ENCODE measurements around the gene MET. TPM values are rescaled to one million over a fixed set of nuclear protein-coding genes. Genes with fewer than 3 reads are reported as not detected.

Gene MET
- polyA plus RNA-seq, 1 donor from 2014 or later: not detected

GRCh38 chr7:116697152-116697551 is 25.2 kb downstream of the MET start:
- no peaks in the 10 kb centered on the region for H3K36me3 ChIP-seq (ENCODE audit: insufficient read depth, low read length)
- no peak overlapping the region for H3K27ac ChIP-seq (ENCODE audit: low read length)

GRCh38 chr7:116697761-116698160 is 25.8 kb downstream of the MET start:
- H2AFZ ChIP-seq (ENCODE audit: low read depth, low read length): no peak overlapping the region
- H3K9me2 ChIP-seq (ENCODE audit: insufficient read depth, low read length): no peaks in the 10 kb centered on the region
- no peak overlapping the region for H3K4me2 ChIP-seq (ENCODE audit: low read length)
- H3K4me3 ChIP-seq (ENCODE audit: low read length): no peak overlapping the region
- no peaks in the 10 kb centered on the region for H4K20me1 ChIP-seq (ENCODE audit: insufficient read depth)
- no peak overlapping the region for H3K9ac ChIP-seq (ENCODE audit: low read length)
- H3K9me3 ChIP-seq (ENCODE audit: low read length): no peaks in the 10 kb centered on the region
- no peaks in the 10 kb centered on the region for H3K27me3 ChIP-seq (ENCODE audit: insufficient read depth, low read depth, low read length)
- no peaks in the 10 kb centered on the region for H3F3A ChIP-seq (ENCODE audit: insufficient read depth, low read length, poor library complexity, severe bottlenecking)
- H3K79me2 ChIP-seq (replicated peaks; ENCODE audit: insufficient read depth, low read length): no peaks in the 10 kb centered on the region
- H3K36me3 ChIP-seq (ENCODE audit: insufficient read depth, low read length): no peaks in the 10 kb centered on the region
- H3K27ac ChIP-seq (ENCODE audit: low read length): no peak overlapping the region
- TF ChIP-seq CTCF (IDR thresholded peaks at IDR 0.05; ENCODE audit: poor library complexity, severe bottlenecking) (no peak), MXI1 (conservative IDR thresholded peaks at IDR 0.05; ENCODE audit: poor library complexity, severe bottlenecking) (no peak), REST (IDR thresholded peaks at IDR 0.05; ENCODE audit: borderline replicate concordance) (no peak), RAD21 (conservative IDR thresholded peaks at IDR 0.05) (no peak), POLR2AphosphoS5 (IDR thresholded peaks at IDR 0.05) (no peak), EP300 (conservative IDR thresholded peaks at IDR 0.05; ENCODE audit: poor library complexity, severe bottlenecking) (no peak), TAF1 (IDR thresholded peaks at IDR 0.05; ENCODE audit: low read depth) (no peak)

More at GRCh38 chr7:116697152-116697551, 25.2 kb downstream of the MET start:
- no peaks in the 10 kb centered on the region for H4K20me1 ChIP-seq (ENCODE audit: insufficient read depth)
- H3K9me2 ChIP-seq (ENCODE audit: insufficient read depth, low read length): no peaks in the 10 kb centered on the region
- no peak overlapping the region for H3K9ac ChIP-seq (ENCODE audit: low read length)
- H3K9me3 ChIP-seq (ENCODE audit: low read length): no peaks in the 10 kb centered on the region
- no peaks in the 10 kb centered on the region for H3K79me2 ChIP-seq (replicated peaks; ENCODE audit: insufficient read depth, low read length)
- no peaks in the 10 kb centered on the region for H3K27me3 ChIP-seq (ENCODE audit: insufficient read depth, low read depth, low read length)
- H3F3A ChIP-seq (ENCODE audit: insufficient read depth, low read length, poor library complexity, severe bottlenecking): no peaks in the 10 kb centered on the region
- no peak overlapping the region for H3K4me2 ChIP-seq (ENCODE audit: low read length)
- TF ChIP-seq EP300 (conservative IDR thresholded peaks at IDR 0.05; ENCODE audit: poor library complexity, severe bottlenecking) (no peak), EZH2 (IDR thresholded peaks at IDR 0.05; ENCODE audit: borderline replicate concordance, insufficient read depth, low read length, poor library complexity, severe bottlenecking) (no peak), SMC3 (conservative IDR thresholded peaks at IDR 0.05; ENCODE audit: poor library complexity) (no peak), RAD21 (conservative IDR thresholded peaks at IDR 0.05) (no peak), CTCF (IDR thresholded peaks at IDR 0.05; ENCODE audit: poor library complexity, severe bottlenecking) (no peak), REST (IDR thresholded peaks at IDR 0.05; ENCODE audit: borderline replicate concordance) (no peak), POLR2AphosphoS5 (IDR thresholded peaks at IDR 0.05) (no peak), MXI1 (conservative IDR thresholded peaks at IDR 0.05; ENCODE audit: poor library complexity, severe bottlenecking) (no peak), TAF1 (IDR thresholded peaks at IDR 0.05; ENCODE audit: low read depth) (no peak)
- no peak overlapping the region for H3K4me3 ChIP-seq (ENCODE audit: low read length)
- H2AFZ ChIP-seq (ENCODE audit: low read depth, low read length): no peak overlapping the region
